RWPE2 (cell line): ENCODE data around the gene OR2Y1.

ENCODE experiments used
- ATAC-seq: fragments of 200-7000 bp; cut with Tn5 transposase; 3 replicates; pipeline ENCODE4 v1.9.1; 2021; ENCODE audit warnings: low read depth
- DNase-seq: peaks from one replicate; pipeline ENCODE4 v3.0.0-alpha.2; 2020; ENCODE audit warnings: low spot score
- H3K27ac ChIP-seq: fragments of 450-650 bp; 2 replicates; pipeline ENCODE4 v1.5.1; 2017; ENCODE audit warnings: mild to moderate bottlenecking; ENCODE audit not compliant: poor library complexity, severe bottlenecking
- H3K27me3 ChIP-seq: fragments of 250-450 bp; sonication (Bioruptor Pico); 2 replicates; pipeline ENCODE4 v1.5.1; 2021; ENCODE audit warnings: mild to moderate bottlenecking, moderate library complexity; ENCODE audit not compliant: insufficient read depth, poor library complexity, severe bottlenecking
- H3K36me3 ChIP-seq: fragments of 250-450 bp; sonication (Bioruptor Pico); 2 replicates; pipeline ENCODE4 v1.5.1; 2020; ENCODE audit warnings: low read depth, mild to moderate bottlenecking, moderate library complexity
- H3K4me1 ChIP-seq: fragments of 250-450 bp; sonication (Bioruptor Pico); 2 replicates; pipeline ENCODE4 v1.5.1; 2021; ENCODE audit warnings: mild to moderate bottlenecking, moderate library complexity; ENCODE audit not compliant: insufficient read depth, poor library complexity, severe bottlenecking
- H3K4me3 ChIP-seq: fragments of 250-450 bp; sonication (Bioruptor Pico); 2 replicates; pipeline ENCODE4 v1.5.1; 2021; ENCODE audit warnings: mild to moderate bottlenecking, moderate library complexity; ENCODE audit not compliant: severe bottlenecking
- H3K9me3 ChIP-seq: fragments of 250-450 bp; sonication (Bioruptor Pico); 2 replicates; pipeline ENCODE4 v1.5.1; 2021; ENCODE audit warnings: mild to moderate bottlenecking, moderate library complexity; ENCODE audit not compliant: severe bottlenecking
- CTCF ChIP-seq: fragments of 450-650 bp; IDR thresholded peaks from one replicate; pipeline ENCODE4 v1.5.1; 2017; ENCODE audit warnings: mild to moderate bottlenecking, moderate library complexity; ENCODE audit not compliant: poor library complexity, severe bottlenecking

OR2Y1 gene

GRCh38 chr5:180739271-180739670, 587 bp downstream of the OR2Y1 start:
- ATAC-seq (peak; percentile 58), DNase-seq (no peak)
- Histone ChIP-seq H3K27ac (no peak overlapping the region), H3K4me3 (no peak overlapping the region), H3K9me3 (no peaks in the 10 kb centered on the region), H3K36me3 (no peaks in the 10 kb centered on the region), H3K4me1 (no peaks in the 10 kb centered on the region), H3K27me3 (peaks cover 58% of the 10 kb centered on the region)
- TF ChIP-seq CTCF: no peak

- ATAC-seq: no peak
- no peak for TF ChIP-seq CTCF
- no peak for DNase-seq
- Histone ChIP-seq H3K4me1 (no peaks in the 10 kb centered on the region), H3K4me3 (no peak overlapping the region), H3K36me3 (no peaks in the 10 kb centered on the region), H3K27ac (no peak overlapping the region), H3K27me3 (peaks cover 43% of the 10 kb centered on the region), H3K9me3 (no peaks in the 10 kb centered on the region)
These were observed 3.3 kb downstream of the OR2Y1 start for GRCh38 chr5:180736536-180736935.

- Histone ChIP-seq H3K36me3 (no peaks in the 10 kb centered on the region), H3K4me1 (no peaks in the 10 kb centered on the region), H3K4me3 (no peak overlapping the region), H3K27me3 (no peaks in the 10 kb centered on the region), H3K9me3 (no peaks in the 10 kb centered on the region), H3K27ac (no peak overlapping the region)
- DNase-seq: no peak
- TF ChIP-seq CTCF: no peak
- ATAC-seq: no peak
These were observed 14.9 kb downstream of the OR2Y1 start for GRCh38 chr5:180724944-180725343.

GRCh38 chr5:180723936-180724335, 15.9 kb downstream of the OR2Y1 start:
- Histone ChIP-seq H3K27ac (no peak overlapping the region), H3K9me3 (no peaks in the 10 kb centered on the region), H3K4me1 (no peaks in the 10 kb centered on the region), H3K27me3 (no peaks in the 10 kb centered on the region), H3K4me3 (no peak overlapping the region), H3K36me3 (no peaks in the 10 kb centered on the region)
- TF ChIP-seq CTCF: no peak
- DNase-seq (no peak), ATAC-seq (peak; percentile 61; the same call in 2 of the 3 replicates)

- ATAC-seq: no peak
- Histone ChIP-seq H3K27me3 (peaks cover 28% of the 10 kb centered on the region), H3K4me1 (no peaks in the 10 kb centered on the region), H3K36me3 (no peaks in the 10 kb centered on the region), H3K4me3 (no peak overlapping the region), H3K27ac (no peak overlapping the region), H3K9me3 (no peaks in the 10 kb centered on the region)
- DNase-seq: no peak
- TF ChIP-seq CTCF: no peak
These were observed 19.4 kb downstream of the OR2Y1 start for GRCh38 chr5:180720486-180720885.
